Pancreas (tissue), 10 donors: Measurements from ENCODE around the gene INPP5J. TPM values are rescaled to one million over a fixed set of nuclear protein-coding genes. Genes with fewer than 3 reads are reported as not detected.

ENCODE experiments used
- ATAC-seq, 4 donors: fragments of 200-7000 bp; cut with Tn5 transposase; one replicate each; pipeline versions ENCODE4 v1.8.0 to v1.9.1; 2020; ENCODE audit warnings: mild to moderate bottlenecking in 4 of 4, moderate library complexity in 4 of 4
- DNase-seq, 6 donors: peaks; one replicate each; pipeline ENCODE4 v3.0.0-alpha.2; 2020
- FAIRE-seq: peaks from 2 replicates; lab custom pipeline; 2012; peaks lifted over from hg19 to GRCh38; lab: Jason Lieb, UNC
- H3K27ac ChIP-seq, 4 donors: fragments of 200-600 bp; sonication (generic); 1 replicate in 3 of 4; 2 replicates in 1 of 4; pipeline versions ENCODE4 v1.5.0 to v1.8.0; 2020
- H3K27me3 ChIP-seq, 4 donors: fragments of 200-600 bp; one replicate each; pipeline ENCODE4 v1.8.0; 2021
- H3K36me3 ChIP-seq, 3 donors: fragments of 200-600 bp; sonication (generic) in 1 of 3; one replicate each; pipeline versions ENCODE4 v1.5.0 to v1.8.0; 2020 to 2021
- H3K4me1 ChIP-seq, 3 donors: fragments of 200-600 bp; one replicate each; pipeline ENCODE4 v1.8.0; 2021
- H3K4me3 ChIP-seq, 4 donors: fragments of 200-600 bp; sonication (generic) in 2 of 4; one replicate each; pipeline versions ENCODE4 v1.5.0 to v1.8.0; 2020 to 2021
- H3K9me3 ChIP-seq, 4 donors: fragments of 200-600 bp; one replicate each; pipeline ENCODE4 v1.8.0; 2021
- WGBS, 2 donors: extraction: QIAGEN DNeasy Blood & Tissue Kit; methylation state at CpG; one replicate each; pipeline ENCODE4 v1.1.7; 2013; 5-methylcytosine and 5-hydroxymethylcytosine counted together
- intact Hi-C, 3 donors: fragments of 100-400 bp; cut with DNase I; formaldehyde crosslinking; loops; one replicate each; pipeline versions ENCODE4 v1.11.1 to v1.14.2; 2022
- polyA plus RNA-seq, 2 donors: library from polyadenylated mRNA; stranded (reverse); fragments of 200-250 nt; gene quantifications; one replicate each; pipeline ENCODE4 v1.2.3, GENCODE V29; 2013
- total RNA-seq, 6 donors: library from RNA; stranded (reverse); fragmentation: NEBNext Ultra II Directional in 4 of 6; extraction: Animal tissue kit (Norgen Biotek cat#: 25700) in 4 of 6; gene quantifications; one replicate each; pipeline versions ENCODE4 v1.2.1 to v1.2.4, GENCODE V29; 2021 to 2023
- TF ChIP-seq, protein P1 (sequence below), 4 donors: fragments of 200-600 bp; sonication (generic) in 3 of 4; IDR thresholded peaks; one replicate each; pipeline versions ENCODE4 v1.5.0 to v1.8.0; 2021; ENCODE audit warnings: antibody characterized with exemption in 4 of 4
- donor health status: healthy with polysubstance abuse.
- donor health status: DM: no; HTN: no; CAD: no; lungs with moderate emphysema.
- donor health status: DM: no; HTN: no; CAD: no.
- donor health status: control.
- donor health status: control.
- donor health status: Bipolar disorder and iron deficiency.
- donor health status: DM: yes; HTN: yes; CAD: no.
- donor health status: DM: no; HTN: no; CAD: no.
- donor health status: DM: no; HTN: no; CAD: no.
- donor health status: DM: yes; HTN: yes; CAD: no.

Gene INPP5J
- total and polyA plus RNA-seq, 8 donors, result 4.5 to 25.0 (median 10.3) TPM

GRCh38 chr22:31118046-31118820, 4.5 kb upstream of the INPP5J start:
- intact Hi-C loops, result no loop called here
- FAIRE-seq, result no peak

DNA sequence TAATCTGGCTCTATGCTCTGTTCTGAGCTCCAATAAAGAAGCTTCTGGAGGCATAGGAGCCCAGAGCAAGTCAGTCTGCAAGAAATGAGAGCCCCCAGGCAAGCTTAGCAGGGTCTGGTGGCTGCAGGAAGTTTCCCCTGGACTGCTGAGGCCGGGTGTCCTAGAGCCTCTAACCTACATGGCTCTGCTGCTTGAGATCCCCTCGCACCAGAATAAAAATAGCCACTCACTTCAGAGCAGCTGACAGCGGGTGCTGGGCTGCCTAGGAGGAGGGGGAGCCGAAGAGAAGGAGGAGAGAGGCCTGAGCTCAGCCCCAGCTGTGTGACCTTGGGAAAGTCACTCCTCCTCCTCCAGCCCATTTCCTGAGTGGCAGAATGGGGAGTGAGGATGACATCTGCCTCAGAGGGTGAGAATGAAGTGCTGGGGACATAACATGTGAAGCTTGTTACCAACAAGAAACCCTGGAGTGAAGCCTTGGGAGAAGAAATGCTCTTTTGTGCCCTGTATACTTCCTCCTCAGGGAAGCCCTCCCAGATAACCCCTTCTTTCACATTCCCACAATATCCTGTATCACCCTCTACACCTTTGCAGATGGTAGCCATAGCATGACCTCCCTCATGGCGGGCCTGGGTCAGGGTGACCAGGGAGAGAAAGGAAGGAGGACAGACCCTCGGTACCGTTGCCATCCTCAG, 3.6 kb upstream of the INPP5J start:
- FAIRE-seq (no peak), DNase-seq (peak in 2 of 6 donors; percentile 17 to 45), ATAC-seq (peak in 2 of 4 donors; percentile 35 to 55)
- H3K4me3 ChIP-seq, result no peak overlapping the region
- H3K27ac ChIP-seq, result no peak overlapping the region
- intact Hi-C loops, result no loop called here
- H3K27me3 ChIP-seq, result no peaks in the 10 kb centered on the region
- TF ChIP-seq, protein P1, sequence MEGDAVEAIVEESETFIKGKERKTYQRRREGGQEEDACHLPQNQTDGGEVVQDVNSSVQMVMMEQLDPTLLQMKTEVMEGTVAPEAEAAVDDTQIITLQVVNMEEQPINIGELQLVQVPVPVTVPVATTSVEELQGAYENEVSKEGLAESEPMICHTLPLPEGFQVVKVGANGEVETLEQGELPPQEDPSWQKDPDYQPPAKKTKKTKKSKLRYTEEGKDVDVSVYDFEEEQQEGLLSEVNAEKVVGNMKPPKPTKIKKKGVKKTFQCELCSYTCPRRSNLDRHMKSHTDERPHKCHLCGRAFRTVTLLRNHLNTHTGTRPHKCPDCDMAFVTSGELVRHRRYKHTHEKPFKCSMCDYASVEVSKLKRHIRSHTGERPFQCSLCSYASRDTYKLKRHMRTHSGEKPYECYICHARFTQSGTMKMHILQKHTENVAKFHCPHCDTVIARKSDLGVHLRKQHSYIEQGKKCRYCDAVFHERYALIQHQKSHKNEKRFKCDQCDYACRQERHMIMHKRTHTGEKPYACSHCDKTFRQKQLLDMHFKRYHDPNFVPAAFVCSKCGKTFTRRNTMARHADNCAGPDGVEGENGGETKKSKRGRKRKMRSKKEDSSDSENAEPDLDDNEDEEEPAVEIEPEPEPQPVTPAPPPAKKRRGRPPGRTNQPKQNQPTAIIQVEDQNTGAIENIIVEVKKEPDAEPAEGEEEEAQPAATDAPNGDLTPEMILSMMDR (IDR thresholded peaks at IDR 0.05), result no peak
- no peaks in the 10 kb centered on the region for H3K9me3 ChIP-seq
- H3K4me1 ChIP-seq, result peaks cover 0 to 6% (median 4%) of the 10 kb centered on the region in 3 donors
- WGBS, 2 donors, result 57 to 60% methylated on average over 6 to 7 of the region's 7 CpGs
- H3K36me3 ChIP-seq, result no peaks in the 10 kb centered on the region

More at GRCh38 chr22:31118046-31118820, 4.5 kb upstream of the INPP5J start:
- H3K9me3 ChIP-seq, result no peaks in the 10 kb centered on the region
- no peak overlapping the region for H3K4me3 ChIP-seq
- peak in 1 of 6 donors; percentile 18 for DNase-seq
- no peaks in the 10 kb centered on the region for H3K36me3 ChIP-seq
- TF ChIP-seq, protein P1 (IDR thresholded peaks at IDR 0.05), result no peak
- H3K27me3 ChIP-seq, result no peaks in the 10 kb centered on the region
- no peak for ATAC-seq
- H3K27ac ChIP-seq, result no peak overlapping the region
- 90 to 93% methylated on average over 3 of the region's 3 CpGs for WGBS, 2 donors
- peaks cover 0 to 6% (median 4%) of the 10 kb centered on the region in 3 donors for H3K4me1 ChIP-seq

GRCh38 chr22:31120230-31120629, 2.5 kb upstream of the INPP5J start:
- no peak for DNase-seq
- TF ChIP-seq, protein P1 (IDR thresholded peaks at IDR 0.05), result no peak
- peaks cover 0 to 6% (median 4%) of the 10 kb centered on the region in 3 donors for H3K4me1 ChIP-seq
- no peak overlapping the region for H3K27ac ChIP-seq
- no peaks in the 10 kb centered on the region for H3K9me3 ChIP-seq
- H3K4me3 ChIP-seq, result no peak overlapping the region
- ATAC-seq, result no peak
- H3K36me3 ChIP-seq, result no peaks in the 10 kb centered on the region
- no peak for FAIRE-seq
- intact Hi-C loops, result no loop called here
- 82 to 96% methylated on average over 4 to 5 of the region's 5 CpGs for WGBS, 2 donors
- no peaks in the 10 kb centered on the region for H3K27me3 ChIP-seq

DNA sequence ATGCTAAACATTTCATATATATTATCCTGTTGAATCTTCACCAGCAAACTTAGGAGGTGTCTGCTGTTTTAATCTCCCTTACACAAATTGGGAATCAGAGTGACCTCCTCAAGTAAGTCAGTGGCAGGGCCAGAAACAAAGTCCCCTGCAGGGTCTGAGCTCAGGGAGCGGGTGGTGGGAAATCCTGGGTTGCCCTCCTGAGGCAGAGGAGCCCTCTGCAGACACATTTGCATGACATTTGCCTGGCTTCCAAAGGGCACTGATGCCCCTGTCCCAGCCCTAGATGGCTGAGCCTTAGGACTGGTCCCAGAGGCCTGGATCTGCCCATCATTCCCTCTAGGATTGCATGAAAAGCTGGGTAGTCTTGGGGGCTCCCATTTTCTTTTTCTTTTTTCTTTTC, 2.1 kb upstream of the INPP5J start:
- 99 to 100% methylated on average over 1 of the region's 1 CpG for whole genome bisulfite sequencing, 2 donors
- no peak for DNase-seq
- intact Hi-C loops, result no loop called here
- no peak overlapping the region for H3K27ac ChIP-seq
- TF ChIP-seq, protein P1 (IDR thresholded peaks at IDR 0.05), result no peak
- no peaks in the 10 kb centered on the region for H3K27me3 ChIP-seq
- H3K36me3 ChIP-seq, result no peaks in the 10 kb centered on the region
- no peak overlapping the region for H3K4me3 ChIP-seq
- peaks cover 0 to 6% (median 4%) of the 10 kb centered on the region in 3 donors for H3K4me1 ChIP-seq
- no peaks in the 10 kb centered on the region for H3K9me3 ChIP-seq
- no peak for ATAC-seq
- no peak for FAIRE-seq
